NCI-H526 (cell line): ENCODE data around the gene RAMACL.

Experiments used
- DNase-seq, 2 experiments: peaks; one replicate each; lab custom pipeline; 2025; lab: John Stamatoyannopoulos, UW

Gene RAMACL

GRCh38 chr6:166573511-166574216, 12.8 kb downstream of the RAMACL start:
- DNase-seq, result no peak

DNA sequence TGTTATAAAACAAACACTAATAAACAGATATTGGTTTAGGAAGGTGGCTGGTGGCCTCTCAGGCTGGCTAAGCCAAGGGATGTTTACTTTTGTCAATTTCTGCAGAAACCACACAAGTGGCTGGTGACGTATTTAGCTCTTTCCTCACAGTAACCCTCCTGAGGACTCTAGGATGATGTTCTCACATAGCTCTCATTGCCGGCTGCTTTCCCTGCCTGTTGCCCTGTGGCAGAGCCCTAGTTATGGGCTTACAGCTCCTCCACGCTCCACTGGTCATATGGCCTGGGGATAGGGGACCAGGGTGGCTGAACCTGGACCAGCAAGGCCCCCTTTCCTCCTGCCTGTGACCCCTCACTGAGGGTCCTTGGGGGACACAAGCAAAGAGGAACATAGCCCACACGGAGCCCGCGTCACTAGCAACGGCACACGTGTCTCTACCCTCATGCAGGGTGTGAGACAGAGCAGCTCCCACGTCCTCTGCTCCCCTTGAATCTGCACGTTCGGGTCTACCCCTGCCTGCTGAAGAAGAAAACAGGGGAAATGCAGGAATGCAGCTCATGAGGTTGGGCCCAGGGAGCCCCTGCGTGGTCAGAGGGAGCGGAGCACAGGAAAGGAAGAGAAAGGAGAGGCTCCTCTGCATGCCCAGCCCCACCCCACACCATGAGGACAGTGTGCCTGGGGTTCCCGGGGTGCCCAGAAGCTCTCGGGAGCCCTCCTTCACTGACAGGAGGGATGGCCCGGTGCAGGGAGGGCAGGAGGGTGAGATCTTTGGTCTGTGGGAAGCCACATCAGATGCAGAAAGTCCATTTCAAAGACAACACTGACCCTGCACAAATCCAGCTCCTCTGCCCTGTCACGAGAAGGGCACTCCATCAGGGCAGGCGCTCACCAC, 13.9 kb downstream of the RAMACL start:
- DNase-seq, result no peak

GRCh38 chr6:166570929-166571713, 15.4 kb downstream of the RAMACL start:
- no peak for DNase-seq

- no peak for DNase-seq
These were observed 17.3 kb downstream of the RAMACL start for GRCh38 chr6:166569206-166569605.

- no peak for DNase-seq
These were observed 18.7 kb downstream of the RAMACL start for GRCh38 chr6:166567813-166568212.

- no peak for DNase-seq
These were observed 19.4 kb downstream of the RAMACL start for GRCh38 chr6:166567107-166567506.

DNA sequence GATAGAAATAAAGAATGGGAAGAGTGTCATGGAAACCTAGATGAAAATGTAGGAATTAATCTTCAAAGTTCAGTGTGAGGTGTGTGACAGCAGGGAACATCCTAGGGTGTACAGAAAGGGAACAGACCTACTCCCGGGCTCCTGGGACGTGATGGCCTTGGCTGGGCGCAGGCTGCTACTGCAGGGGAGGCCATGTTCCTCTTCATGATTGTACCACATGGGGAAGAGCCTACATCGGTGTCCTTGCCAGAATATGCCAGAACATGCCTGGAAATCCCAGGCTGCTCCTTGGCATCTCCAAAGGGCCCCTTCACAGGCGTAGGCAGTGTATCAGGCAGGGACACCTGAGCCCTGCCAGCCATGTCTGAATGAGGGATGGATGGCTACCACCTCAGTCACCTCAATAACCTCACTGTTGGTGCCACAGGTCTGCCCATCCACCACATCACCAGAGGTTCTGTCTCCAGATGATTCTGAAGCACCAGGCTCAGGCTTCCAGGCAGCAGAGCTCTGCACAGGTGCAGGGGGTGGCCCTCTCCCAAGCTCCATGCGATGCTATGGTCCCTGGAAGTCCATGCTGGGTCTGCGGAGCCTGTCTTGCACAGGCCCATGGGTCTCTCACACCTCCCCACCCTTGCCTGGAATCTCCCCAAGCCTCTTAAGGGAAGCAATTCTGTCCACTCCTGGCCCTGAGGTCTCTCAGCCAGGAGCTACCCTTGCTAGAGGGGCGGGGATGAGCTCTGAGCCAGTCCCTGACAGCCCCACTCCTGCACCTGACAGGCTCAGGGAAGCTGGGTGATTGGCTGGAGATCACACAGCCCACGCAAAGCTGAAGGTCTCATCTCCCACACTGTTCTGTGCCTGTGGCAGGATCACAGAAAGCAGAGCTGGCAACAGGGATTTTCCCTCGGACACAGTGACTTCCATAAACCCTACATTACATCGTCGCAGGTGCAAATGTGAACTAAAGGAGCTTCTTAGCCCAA, 20.2 kb downstream of the RAMACL start:
- DNase-seq, result no peak

- no peak for DNase-seq
These were observed 21.2 kb downstream of the RAMACL start for GRCh38 chr6:166565084-166565967.

GRCh38 chr6:166563805-166564204, 22.7 kb downstream of the RAMACL start:
- peak; percentile 42 to 80 for DNase-seq

DNA sequence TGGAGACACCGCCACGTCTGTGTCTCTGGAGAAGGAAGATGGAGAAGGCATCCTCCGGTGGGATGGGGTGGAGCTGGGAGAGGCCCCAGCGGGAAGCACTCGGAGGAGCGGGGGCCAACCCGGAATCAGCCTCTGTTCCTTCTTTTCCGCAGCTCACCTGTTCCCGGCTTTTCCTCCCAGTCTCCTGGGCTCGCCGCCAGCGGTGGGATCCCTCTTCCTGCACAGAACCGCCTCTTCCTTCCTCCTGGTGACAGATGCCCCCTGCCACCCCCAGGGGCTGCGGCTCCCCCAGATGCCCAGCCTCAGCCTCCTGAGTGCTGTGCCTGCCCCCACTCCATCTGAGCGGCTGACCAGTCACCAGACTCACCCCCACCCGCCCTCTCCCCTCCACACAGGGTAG, 23.3 kb downstream of the RAMACL start:
- DNase-seq, result no peak

DNA sequence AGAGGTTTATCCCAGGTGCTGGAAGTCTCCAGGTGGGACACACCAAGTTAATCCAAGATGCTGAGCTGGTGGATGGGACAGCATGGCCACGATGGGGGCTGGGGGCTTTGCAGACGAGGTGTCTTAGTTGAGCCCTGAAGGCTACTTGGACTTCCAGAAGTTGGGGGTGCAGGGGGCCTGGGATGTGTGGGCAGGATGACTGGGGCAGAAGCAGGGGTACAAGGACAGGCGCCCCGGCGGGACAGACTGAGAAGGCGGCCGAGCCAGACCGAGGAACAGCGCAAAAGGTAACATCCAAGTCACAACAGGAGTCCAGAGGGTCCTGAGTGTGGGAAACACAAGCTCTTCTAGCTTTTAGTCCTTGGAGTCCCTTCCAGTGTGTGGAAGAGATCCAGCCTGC, 23.8 kb downstream of the RAMACL start:
- DNase-seq, result no peak

GRCh38 chr6:166561771-166562359, 24.6 kb downstream of the RAMACL start:
- DNase-seq, result no peak

GRCh38 chr6:166560222-166560621, 26.3 kb downstream of the RAMACL start:
- DNase-seq, result no peak

GRCh38 chr6:166559662-166560061, 26.8 kb downstream of the RAMACL start:
- DNase-seq, result no peak

GRCh38 chr6:166559211-166559610, 27.3 kb downstream of the RAMACL start:
- no peak for DNase-seq

- DNase-seq, result no peak
These were observed 28.1 kb downstream of the RAMACL start for GRCh38 chr6:166558156-166559005.

- no peak for DNase-seq
These were observed 29.6 kb downstream of the RAMACL start for GRCh38 chr6:166556863-166557322.

DNA sequence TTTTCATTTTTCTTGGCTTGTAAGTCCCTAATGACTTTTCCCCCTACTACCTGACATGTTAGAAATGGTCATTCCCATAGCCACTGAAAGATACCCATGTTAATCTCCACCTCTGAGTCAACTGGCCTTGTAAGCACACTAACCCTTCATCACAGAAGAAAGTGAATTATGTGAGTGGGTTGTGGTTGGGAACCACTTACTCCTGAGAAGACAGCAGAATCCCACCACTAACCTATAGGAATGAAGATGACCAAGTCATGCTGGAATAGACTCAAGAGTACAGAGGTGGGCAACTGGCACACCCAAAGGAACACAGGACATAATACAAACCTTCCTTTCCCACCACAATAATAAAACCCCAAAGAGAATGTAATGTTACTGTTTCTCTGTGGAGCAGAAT, 30.1 kb downstream of the RAMACL start:
- no peak for DNase-seq

- no peak for DNase-seq
These were observed 31.4 kb downstream of the RAMACL start for GRCh38 chr6:166555086-166555485.
